ENCODE data around the gene ACAD10.

Gene ACAD10

GRCh38 chr12:111776836-111777344, 91.0 kb downstream of the ACAD10 start:
- DNase-seq (ENCODE audit: low read depth): no peak

- no peak for DNase-seq (ENCODE audit: low read depth)
These were observed 91.6 kb downstream of the ACAD10 start for GRCh38 chr12:111777345-111778045.

GRCh38 chr12:111780166-111780565, 94.3 kb downstream of the ACAD10 start:
- DNase-seq (ENCODE audit: low read depth): no peak

- no peak for DNase-seq (ENCODE audit: low read depth)
These were observed 94.8 kb downstream of the ACAD10 start for GRCh38 chr12:111780615-111781014.

GRCh38 chr12:111781085-111781658, 95.3 kb downstream of the ACAD10 start:
- DNase-seq (ENCODE audit: low read depth): no peak

- no peak for DNase-seq (ENCODE audit: low read depth)
These were observed 97.2 kb downstream of the ACAD10 start for GRCh38 chr12:111783046-111783445.

GRCh38 chr12:111784953-111785352, 99.1 kb downstream of the ACAD10 start:
- no peak for DNase-seq (ENCODE audit: low read depth)

- DNase-seq (ENCODE audit: low read depth): no peak
These were observed 99.8 kb downstream of the ACAD10 start for GRCh38 chr12:111785651-111786050.

- DNase-seq (ENCODE audit: low read depth): no peak
These were observed 102.4 kb downstream of the ACAD10 start for GRCh38 chr12:111788178-111788654.

- no peak for DNase-seq (ENCODE audit: low read depth)
These were observed 103.9 kb downstream of the ACAD10 start for GRCh38 chr12:111789779-111790178.

GRCh38 chr12:111791507-111791906, 105.7 kb downstream of the ACAD10 start:
- DNase-seq (ENCODE audit: low read depth): no peak

GRCh38 chr12:111792155-111792855, 106.5 kb downstream of the ACAD10 start:
- no peak for DNase-seq (ENCODE audit: low read depth)

GRCh38 chr12:111792856-111793235, 107.0 kb downstream of the ACAD10 start:
- no peak for DNase-seq (ENCODE audit: low read depth)

GRCh38 chr12:111798182-111798581, 112.3 kb downstream of the ACAD10 start:
- DNase-seq (ENCODE audit: low read depth): no peak

- DNase-seq (ENCODE audit: low read depth): no peak
These were observed 113.9 kb downstream of the ACAD10 start for GRCh38 chr12:111799758-111800157.

- no peak for DNase-seq (ENCODE audit: low read depth)
These were observed 117.3 kb downstream of the ACAD10 start for GRCh38 chr12:111803038-111803626.

GRCh38 chr12:111803851-111804250, 118.0 kb downstream of the ACAD10 start:
- no peak for DNase-seq (ENCODE audit: low read depth)

GRCh38 chr12:111806304-111806703, 120.5 kb downstream of the ACAD10 start:
- no peak for DNase-seq (ENCODE audit: low read depth)

Measured in CMK (cell line).